Activated T-helper 1 cell treated with anti-CD3 and anti-CD28 coated beads, Interleukin-2, amount 50 U/mL, for 16 hours (primary cell): Measurements from ENCODE around the gene YTHDF1.
"Not testable (repeated sequence)": the region's sequence is repeated elsewhere in the genome, so short reads cannot be mapped to it uniquely, and the experiment has no call there.

Experiments used
- DNase-seq, 2 donors: peaks; one replicate each; pipeline ENCODE4 v3.0.0-alpha.2; 2020; ENCODE audit warnings: low read depth in 1 of 2, low spot score in 1 of 2

Gene YTHDF1

DNA sequence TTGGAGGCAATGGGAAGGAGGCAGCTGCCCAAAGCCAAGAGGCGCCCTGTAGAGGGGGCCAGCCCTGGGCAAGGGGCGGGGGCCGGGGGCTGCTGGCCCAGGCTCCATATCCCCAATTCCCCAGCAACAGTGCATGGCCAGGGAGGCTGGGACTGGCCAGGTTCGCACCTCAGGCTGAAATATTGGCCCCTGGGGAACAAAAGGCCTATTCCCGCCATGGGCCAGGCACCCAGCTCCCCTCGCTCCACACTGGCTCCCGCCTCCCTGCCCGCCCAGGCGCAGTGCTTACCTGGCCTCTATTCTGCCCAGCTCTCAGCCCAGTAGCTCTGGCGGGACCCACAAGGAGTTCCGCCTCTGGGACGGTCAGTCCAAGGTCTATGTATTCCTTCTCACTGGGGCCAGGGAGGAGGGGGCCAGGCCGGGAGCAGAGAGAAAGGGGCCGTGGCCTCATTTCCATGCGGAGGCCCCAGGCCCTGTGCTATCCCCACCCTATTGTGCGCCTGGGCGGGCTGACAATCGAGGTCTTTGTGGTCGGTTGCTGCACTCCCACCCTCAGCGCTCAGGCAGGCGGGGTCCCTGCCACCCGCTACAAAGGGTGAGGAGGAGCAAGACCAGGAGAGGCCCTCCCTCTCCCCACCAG lies 42.3 kb downstream of the YTHDF1 start:
- no peak for DNase-seq

DNA sequence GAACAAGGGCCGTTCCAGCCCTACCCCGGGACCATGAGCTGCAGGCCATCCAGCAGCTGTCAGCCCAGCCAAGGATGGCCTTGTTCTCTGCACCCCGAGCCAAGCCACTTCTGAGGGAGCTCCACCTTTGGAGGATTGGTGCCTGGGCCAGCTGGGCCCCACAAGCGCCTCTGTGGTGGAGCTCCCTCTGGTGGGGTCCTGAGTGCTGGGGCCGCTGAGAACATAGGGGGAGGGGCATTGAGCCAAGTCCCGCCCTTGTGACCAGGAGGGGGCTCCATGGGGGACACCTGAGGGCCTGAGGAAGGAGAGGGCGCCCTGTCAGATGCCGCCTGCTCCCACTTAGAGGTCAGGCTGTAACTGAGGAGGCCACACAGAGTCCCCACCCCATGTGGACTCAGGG lies 43.2 kb downstream of the YTHDF1 start:
- DNase-seq: no peak

DNA sequence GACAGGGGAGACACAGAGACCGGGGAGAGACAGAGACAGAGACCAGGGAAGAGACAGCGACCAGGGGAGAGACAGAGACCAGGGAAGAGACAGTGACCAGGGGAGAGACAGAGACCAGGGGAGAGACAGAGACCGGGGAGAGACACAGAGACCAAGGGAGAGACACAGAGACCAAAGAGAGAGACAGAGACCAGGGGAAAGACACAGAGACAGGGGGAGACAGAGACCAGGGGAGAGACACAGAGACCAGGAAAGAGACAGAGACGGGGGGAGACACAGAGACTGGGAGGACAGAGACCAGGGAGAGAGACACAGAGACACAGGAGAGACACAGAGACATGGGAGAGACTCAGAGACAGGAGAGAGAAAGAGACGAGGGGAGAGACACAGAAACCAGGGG lies 43.9 kb downstream of the YTHDF1 start:
- DNase-seq: no peak

DNA sequence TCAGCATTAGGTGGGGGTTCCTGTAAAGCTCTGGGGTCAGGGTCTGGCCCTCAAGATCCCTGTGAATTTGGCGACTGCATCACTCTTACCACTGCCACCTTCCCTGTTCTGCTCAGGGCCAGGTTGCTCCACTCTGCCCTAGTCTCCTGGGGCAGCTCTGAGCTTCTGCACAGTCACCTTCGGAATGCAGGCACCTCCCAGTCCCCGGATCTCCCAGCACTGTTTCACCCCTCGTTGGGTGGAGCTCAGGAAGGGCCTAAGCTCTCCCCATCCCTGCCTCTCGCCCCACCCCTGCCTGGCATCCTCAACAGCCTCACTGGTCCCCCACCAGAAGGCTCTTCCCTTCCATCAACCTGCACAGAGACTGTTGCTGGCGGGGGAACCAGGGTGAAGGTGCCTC lies 46.2 kb downstream of the YTHDF1 start:
- DNase-seq: no peak

DNA sequence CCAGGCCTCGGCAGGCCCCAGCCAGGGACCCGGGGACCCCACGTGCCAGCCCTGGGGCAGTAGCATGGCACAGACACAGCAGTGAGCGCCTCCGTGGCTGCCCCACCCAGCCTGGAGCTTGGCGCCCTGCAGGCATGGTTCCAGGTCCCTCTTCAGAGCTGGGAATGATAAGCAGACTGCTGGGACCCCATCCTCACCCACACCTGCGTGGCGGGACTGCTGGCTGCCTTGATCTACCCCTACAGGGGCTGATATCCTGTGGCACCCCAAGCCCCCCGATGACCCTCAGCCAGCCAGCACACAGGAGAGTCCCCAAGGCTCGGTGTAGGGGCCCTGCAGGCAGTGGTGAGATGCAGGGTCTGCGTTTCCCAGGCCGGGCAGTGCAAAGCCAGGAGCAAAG lies 47.1 kb downstream of the YTHDF1 start:
- no peak for DNase-seq

DNA sequence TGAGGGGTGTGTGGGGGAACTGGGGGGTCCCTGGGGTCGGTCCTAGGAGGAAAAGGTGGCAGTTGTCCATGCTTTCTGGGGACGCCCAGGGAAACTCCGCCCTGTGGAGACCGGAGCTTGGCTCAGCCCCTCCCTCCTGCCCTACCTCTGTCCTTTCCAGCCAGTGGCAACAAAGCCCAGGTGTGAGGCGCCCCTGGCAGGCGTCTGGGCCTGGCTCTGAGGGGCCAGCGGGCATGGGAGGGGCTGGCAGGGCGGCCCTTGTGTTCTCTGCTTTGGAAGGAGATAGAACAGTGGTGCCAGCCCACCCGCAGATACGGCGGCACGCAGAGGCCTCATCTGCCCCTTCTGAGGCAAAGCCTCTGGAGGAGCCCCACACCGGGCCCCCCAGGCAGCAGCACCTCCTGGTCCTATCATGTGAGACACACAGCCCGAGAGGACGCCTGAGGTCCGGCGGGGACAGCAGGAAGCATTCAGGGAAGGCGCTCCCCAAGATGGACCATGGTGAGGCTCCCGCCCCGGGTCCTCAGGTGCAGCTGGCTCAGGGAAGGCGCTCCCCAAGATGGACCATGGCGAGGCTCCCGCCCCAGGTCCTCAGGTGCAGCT lies 47.9 kb downstream of the YTHDF1 start:
- no peak for DNase-seq

DNA sequence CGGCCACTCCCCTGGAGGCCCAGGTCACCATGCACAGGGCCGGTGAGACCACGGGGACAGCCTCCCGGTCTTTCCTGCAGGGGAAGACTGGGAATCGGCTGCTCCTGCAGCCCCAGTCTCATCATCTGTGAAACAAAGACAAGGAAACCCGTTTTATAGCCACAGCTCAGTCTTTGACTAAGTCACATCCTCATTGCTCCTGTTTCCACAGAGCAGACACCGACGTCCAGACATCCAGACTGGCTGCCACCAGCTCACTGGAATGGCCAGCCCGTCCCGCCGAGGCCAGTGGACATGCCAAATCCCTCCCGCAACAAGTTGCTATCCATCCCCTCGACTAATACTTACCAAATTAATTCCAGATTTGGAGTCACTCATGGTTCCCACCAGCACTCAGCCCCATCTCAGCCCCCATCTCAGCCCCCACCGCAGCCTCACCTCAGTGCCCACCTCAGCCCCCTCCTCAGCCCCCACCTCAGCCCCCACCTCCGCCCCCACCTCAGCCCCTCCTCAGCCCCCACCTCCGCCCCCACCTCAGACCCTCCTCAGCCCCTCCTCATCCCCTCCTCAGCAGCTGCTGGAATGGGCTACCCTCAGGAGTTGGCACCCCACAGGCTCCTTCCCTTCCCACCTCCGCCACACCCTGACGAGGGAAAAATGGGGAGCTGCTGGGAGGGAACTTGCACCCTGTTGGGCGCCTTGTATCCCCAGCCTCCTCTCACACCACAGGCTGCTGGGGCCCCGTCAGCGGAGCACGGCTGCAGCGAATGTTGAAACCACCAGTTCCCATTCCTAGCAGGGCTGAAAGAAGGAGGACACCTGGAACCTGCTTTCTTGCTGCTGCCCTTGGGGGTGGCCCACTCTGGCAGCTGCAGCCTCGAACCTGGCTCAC lies 48.7 kb downstream of the YTHDF1 start:
- no peak for DNase-seq

DNA sequence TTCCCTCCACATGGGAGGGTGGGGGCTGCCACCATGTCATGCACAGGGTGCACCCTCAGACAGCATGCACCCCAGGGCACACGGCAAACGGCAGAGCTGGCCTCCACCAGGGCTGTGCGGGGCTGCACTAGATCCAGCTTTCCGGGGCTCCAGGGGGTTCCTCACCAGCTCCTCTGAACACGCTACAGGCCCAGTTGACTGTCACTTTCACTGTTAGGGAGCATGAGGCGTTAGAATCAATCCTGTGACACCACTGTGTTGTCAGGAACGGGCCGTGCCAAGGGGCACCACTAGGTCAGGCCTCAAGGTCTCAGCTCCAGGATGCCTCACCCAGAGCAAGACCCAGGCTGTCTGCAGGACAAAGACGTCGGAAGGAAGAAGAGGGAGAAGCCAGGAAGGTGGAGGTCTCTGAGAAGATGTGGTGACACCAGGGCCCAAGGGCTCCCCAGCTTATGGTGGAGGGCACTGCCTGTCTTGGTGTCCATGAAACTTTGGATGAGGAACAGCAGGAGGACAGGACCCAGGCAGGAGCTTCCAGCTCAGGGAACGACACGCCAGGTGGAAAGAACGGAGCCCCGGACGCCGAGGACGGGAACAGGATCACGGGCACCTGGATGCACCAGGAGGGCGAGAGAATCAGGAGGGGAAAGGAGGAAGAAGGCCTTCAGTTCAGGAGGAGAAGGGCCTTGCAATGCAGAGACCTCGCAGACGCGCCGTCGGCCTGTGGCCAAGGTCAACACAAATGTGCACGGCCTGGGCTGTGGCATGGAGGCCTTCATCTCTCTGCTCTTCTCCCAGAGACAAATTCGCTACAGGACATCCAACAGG lies 49.5 kb downstream of the YTHDF1 start:
- no peak for DNase-seq

DNA sequence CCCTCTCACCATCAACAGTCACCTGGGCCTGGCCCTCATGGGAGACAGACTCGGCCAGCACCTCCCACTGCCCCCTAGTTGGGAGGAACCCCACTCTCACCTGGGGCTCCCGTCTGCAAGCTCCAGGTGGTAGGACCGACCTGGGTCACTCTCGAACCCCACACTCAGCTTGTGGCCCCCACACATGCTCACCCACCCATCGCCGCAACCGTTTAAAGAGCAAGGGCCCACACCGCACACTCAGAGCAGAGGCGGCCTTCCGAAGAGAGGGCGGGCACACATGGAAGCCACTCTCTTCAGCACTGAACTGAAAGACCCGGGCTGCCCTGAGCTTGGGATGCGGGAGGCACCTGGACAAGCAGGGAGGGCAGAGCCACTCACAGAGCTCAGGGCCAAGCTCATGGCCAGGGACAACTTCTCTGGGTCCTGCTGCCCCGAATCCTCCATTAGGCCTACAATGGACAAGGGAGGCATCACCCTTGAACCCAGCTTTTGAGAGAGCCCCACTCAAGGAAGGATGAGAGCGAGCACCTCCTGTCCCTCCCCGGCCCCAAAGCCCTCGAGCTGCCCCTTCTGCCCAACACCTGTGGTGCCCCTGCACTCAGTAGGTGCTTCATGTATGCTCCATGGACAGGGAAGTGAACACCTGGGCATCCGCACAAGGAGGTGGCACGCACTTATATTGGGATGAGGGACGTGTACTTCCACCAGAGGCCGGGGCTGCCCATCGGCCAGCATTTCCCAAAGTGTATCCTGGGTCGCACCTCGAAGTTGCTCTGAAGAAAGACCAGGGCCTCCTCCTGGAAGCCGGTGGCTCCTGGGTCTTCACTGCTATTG lies 50.4 kb downstream of the YTHDF1 start:
- no peak for DNase-seq

DNA sequence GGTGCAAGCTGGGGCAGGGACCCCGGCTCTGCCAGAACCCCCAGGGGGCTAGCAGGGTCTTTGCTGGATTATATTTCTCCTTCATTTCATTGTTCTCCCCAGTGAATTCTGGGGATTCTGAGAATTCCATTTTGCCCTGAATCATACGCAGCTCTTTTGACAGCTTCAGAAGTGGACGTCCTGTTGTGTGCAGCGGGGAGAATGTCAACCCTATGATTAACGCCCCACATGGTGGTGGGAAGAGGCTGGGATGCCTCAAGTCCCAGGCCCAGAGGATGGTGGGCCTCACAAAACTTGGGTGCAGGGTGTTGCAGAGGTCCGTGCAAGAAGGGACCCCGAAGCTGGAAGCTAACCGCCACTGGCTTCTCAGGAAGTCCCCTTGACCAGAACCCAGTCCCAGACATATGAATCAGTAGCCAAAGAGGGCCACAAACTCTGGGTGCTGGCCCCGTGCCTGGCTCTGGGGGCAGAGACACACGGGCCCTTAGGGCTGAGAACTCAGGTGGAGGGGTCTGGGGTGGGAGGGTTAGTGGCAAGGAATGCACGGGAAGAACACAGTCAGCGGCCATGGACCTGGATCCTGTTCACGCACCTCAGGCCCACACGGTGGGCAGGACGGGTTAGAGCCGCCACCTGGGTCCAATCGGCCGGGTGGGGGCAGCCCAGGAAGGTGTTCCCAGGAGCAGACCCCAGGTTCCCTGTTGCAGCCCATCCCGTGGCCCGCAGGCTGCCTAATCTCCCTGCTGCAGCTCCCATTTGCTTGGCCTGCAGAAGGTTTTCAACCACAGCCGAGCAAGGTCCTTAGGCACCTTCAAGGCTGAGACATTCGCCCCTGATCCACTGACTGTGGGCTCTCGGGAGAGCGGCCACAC lies 51.2 kb downstream of the YTHDF1 start:
- no peak for DNase-seq

DNA sequence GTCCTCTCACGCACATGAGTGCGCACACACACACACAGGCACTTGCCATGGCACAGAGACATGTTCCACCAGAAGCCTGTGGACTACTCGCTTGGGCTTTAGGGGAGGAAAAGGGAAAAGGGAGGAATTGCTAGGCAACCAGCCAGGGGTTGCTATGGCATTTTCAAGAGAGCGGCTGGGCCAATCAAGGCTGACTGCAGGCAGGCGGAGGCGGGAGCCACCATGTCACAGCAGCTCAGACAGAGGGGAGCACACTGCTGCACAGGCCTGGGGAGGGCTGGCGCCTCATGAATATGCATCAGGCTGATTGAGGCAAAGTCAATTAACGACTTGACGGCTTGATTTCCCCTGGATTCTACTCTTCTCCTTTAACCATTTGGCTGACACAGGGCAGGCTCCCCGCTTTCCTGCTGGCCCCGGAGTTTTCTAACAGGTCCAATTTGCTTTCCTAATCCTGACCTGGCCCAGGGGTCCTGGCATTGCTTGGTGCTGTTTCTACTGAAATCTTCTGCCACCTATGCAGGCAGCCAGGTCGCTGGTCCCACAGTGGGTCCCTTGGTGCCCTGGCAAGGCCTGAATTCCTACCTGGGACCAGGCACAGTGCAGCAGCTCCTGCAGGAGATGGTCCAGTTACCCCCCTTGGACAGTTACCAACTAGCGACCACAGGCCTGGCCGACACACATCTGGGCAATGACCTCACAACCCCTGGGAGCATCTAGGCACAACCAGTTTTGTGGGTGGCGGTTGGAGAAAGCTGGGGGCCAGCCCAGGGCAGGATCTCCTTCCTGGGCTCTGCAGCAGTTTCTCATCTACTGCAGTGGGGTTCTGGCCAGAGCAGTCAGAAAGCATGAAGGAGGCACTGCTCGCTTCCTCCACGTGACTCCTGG lies 52.1 kb downstream of the YTHDF1 start:
- no peak for DNase-seq

DNA sequence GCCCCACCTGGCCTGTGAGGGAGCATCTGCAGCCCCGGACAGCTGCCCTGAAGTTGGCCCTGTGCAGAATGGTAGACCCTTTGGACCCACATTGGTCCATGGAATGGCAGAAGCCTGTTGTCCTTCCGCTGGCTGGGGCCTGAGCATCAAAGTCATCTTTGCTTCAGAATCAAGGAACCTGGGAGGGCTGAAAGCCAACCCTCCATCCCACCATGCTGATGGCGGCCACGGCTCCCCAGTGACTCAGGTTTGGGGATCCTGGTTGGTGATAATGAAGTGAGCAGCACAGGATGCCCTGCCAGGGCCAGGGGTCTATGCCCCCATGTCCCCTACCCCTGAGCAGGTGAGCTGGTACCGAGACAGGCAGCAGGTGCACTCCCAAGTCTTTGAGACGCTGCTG lies 52.8 kb downstream of the YTHDF1 start:
- DNase-seq: no peak

DNA sequence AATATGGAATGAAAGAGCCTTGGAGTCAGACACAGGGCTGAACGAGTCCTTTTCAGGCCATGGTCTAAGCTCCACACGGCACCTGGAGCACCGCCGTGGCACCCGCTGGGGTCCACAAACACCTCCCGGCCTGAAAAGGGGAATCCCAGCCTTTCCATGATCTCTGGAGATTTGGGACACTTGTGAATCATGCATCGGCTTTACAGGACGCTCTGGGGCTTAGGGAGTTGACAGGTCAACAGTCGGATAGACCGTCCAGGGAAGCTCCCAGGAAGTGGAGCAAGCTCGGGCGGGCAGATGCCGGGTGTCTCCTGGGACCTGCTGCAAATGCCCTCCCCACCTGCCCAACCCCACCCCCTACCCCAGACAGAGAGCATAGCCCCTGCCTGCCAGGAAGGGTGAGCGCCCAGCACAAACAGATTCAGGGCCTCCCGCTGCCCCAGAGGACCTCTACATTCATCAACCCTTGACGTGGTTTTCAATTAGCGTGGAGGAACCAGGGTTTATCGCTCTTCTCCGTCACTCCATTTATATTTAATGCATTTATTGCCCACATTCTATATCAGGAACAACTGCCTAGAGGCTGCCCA lies 53.6 kb downstream of the YTHDF1 start:
- no peak for DNase-seq

DNA sequence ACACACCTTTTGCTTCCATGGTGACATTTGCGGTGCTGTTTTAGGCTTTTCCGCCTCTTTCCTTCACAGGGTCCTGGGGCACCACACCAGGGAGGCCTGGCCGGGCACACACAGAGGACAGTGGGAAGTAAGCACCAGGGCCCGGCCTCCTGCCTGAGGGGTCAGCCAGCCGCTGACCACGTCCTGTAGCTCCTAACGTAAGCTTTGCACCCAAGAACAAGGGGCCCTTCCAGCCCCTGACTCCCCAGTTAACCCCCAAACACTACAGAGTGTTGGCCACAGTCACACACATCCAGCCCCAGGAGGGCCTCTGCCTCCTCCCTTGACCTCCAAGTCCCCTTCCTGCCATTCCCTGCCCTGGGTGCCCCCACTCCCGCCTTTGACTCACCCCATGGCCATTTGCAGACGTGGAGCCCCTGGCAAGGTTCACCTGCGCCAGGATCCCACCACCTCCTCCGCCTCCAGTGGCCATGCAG lies 54.7 kb downstream of the YTHDF1 start:
- DNase-seq: no peak

DNA sequence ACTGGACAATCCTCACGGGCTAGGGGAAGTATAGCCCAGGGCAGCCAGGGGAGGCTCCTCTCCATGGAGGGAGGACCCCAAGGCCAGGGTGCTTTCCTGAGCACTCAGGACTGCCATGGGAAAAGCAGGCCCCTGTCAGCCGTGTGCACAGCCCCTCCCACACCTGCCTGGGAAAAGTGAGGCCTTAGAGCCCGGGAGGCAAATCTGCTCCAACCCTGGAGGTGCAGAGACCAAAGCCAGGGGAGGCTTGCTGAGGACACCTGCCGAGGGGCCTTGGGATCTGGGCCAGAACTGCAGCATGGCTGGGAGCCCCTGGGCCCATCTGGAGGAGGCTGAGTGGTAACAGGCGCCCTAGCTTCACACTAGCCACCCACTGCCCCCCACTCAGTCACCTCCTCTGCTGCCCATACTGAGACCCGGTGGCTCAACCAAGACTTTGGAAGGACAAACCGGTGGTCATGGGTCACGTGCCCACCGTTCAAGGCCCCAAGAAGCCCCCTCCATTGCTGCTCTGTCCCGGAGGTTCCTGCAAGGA lies 55.2 kb downstream of the YTHDF1 start:
- DNase-seq: no peak

DNA sequence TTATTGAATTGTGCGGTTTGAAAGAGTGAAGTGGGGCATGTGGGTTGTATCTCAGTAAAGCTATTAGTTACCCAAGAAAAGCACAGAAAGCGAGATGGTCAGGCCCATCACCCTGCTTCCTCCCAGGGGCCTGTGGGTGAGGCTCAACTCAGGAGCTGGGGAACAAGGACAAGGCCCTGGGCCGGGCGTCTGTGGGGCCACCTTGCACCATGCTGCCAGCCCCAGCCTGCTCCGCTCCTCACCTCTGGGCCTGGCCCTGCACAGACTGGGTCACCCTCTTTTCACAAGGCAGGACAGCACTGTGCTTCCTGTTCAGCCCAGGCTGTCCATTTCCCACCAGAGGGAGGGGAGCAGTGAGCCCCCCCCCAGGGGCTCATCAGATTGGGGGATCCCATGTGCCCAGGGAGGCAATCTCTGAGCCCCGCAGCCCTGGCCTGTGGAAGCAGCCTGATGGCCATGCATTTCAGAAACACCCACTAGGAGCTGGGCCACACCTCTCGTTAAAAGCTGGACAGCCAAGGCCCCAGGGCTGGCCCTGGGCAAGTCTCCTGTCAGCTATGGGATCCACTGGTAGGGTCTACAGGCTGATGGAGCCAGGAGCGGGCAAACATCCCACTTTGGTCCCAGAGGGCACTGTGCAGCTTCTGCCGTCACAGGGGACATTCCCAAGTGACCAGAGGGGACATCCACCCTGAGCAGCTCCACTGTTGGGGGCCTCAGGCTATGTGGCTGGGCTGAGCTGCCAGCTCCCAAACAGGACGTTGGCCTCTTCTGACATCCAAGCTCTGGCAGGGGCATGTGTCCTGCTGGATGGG lies 55.9 kb downstream of the YTHDF1 start:
- DNase-seq: no peak

DNA sequence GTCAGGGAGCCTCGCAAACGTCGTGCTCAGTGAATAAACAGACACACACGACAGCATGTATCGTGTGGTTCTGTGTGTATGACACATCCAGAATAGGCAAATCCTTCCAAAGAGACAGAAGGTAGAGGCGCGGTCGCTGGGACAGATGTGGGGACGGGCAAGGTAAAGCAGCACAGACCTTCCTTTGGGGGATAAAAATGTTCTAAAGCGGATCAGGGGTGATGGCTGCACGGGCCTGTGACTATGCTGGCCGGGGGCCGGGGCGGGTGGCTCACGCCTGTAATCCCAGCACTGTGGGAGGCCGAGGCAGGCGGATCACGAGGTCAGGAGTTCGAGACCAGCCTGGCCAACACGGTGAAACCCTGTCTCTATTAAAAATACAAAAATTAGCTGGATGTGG lies 56.7 kb downstream of the YTHDF1 start:
- not testable (repeated sequence) for DNase-seq
